GM12874 (cell line): ENCODE data around the gene SYT2.

Experiments
- TF ChIP-seq, protein P1 (sequence below): IDR thresholded peaks from 2 replicates; pipeline ENCODE4 v1.5.1; 2011; ENCODE audit warnings: low read depth, mild to moderate bottlenecking, control low read depth, low read length, moderate library complexity; ENCODE audit not compliant: insufficient read depth

Gene SYT2

DNA sequence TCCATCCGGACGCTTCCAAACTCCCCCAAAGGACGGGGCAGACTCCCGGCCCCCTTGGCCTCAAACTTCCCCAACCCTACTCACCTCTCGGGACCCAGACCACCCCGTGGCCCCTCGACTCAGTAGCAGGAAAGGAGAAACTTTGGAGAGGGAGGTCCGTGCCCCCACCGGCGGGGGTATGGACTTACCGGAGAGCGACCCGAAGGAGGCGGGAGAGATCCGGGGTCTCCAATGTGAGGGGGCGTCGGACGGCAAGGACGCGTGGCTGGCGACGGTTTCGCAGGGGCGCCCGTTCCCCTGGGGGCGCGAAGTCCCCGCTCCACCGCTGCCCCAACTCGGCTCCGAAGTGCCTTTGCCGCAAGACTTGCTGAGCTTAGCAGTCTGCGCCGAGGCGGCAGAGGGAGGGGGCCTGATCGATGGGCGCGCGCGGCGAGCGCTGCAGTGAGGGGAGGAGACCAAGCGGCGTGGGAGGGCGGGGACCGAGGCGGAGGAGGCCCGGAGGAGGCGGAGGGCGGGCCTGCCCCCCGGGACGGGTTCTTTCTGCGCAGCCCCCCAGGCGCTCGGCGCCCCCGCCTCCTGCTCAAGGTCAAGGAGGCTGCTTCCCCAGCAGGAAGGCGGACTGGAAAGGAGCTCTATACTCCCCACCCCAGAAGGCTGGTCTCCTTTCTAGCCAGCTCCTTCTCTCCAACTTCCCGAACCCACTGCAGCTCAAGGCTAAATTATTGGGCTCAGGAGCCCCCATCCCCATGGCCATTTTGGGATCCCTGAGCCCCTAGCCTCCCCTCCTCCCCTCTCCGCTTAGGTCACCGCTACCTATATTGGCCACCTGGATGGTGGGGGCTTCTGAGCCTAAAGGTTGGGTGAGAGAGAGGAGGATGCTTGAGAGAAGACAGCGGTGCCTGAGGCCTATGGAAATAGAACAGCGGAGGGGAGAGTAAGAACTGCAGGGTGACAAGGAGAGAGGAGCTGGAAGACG is at the start of gene SYT2:
SYT2 (minus strand) TSS at position 385 of the 976 bp plus-strand sequence. CDS start 104,682 bp downstream, outside the sequence.
- TF ChIP-seq, protein P1, sequence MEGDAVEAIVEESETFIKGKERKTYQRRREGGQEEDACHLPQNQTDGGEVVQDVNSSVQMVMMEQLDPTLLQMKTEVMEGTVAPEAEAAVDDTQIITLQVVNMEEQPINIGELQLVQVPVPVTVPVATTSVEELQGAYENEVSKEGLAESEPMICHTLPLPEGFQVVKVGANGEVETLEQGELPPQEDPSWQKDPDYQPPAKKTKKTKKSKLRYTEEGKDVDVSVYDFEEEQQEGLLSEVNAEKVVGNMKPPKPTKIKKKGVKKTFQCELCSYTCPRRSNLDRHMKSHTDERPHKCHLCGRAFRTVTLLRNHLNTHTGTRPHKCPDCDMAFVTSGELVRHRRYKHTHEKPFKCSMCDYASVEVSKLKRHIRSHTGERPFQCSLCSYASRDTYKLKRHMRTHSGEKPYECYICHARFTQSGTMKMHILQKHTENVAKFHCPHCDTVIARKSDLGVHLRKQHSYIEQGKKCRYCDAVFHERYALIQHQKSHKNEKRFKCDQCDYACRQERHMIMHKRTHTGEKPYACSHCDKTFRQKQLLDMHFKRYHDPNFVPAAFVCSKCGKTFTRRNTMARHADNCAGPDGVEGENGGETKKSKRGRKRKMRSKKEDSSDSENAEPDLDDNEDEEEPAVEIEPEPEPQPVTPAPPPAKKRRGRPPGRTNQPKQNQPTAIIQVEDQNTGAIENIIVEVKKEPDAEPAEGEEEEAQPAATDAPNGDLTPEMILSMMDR: no peak

DNA sequence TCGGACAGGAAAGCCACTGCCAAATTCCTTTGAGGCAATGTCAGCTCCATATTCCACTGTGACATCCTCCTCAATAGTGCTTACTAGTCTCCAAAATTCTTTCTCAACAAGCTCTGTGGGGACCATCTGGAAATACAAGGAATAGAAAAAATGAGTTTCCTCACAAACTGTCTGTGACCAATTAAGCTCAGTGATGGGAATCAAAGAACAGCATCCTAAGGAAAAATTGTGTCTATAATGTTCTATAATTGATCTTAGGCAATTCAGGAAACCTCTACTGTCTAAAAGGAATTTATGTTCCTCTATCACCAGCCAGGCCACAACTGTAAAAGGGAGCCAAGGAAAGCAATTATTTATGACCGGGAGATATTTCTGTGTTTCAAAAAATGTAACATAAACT is 46.1 kb upstream of the SYT2 start:
- TF ChIP-seq, protein P1: no peak

DNA sequence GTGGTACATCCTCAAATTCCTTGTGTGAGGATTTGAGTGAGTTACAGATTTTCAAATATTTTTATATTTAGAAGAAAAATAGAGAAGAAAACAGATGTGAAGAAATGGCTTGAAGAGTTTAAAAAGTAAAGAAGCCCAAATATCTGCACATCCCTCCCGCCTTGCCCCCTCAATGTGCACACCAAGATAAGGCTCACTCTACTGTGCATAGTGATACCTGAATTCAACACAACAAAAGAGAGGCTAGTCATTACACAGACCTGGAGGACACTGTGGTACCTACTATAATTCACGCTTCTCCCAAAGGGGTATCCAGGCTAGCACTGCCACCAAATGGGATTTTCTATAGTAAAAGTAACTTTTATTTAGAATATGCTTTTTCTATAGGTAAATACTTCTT is 44.0 kb upstream of the SYT2 start:
- TF ChIP-seq, protein P1: no peak

DNA sequence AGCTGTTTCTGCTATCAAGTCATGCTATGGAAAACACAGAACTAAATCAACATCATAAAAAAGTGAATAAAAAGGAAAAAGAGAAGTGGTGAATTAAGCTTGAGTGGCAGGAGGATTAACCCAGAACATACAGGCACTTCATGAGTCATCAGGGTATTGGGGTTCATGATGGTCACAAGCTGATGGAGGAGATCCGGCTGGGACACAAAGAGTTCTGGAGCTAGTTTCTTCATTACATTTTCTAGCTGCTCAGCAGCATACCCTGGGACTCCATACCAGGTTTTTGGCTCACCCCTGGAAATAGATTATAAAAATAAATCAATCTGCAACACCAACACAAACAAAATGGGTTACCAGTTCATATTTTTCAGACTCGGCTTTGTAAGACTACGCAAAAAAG is 42.5 kb upstream of the SYT2 start:
- TF ChIP-seq, protein P1: no peak

DNA sequence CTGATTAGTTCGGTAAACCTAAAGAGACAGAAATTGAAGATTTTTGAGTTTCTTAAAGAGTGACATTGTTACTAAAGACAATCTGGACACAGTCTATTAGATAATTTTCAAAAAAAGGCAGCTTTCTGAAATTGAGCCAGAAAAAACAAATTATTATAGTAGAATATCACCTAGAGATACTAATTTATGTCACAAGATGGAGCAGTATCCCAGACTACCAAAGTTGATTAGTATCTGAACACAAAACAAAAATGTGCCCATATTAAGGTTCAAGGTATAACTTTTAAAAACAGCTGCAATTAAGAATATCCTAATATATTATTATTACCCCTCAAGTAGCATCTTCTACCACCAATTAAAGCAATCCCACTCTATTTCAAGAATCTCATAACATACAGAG is 40.5 kb upstream of the SYT2 start:
- TF ChIP-seq, protein P1: no peak

DNA sequence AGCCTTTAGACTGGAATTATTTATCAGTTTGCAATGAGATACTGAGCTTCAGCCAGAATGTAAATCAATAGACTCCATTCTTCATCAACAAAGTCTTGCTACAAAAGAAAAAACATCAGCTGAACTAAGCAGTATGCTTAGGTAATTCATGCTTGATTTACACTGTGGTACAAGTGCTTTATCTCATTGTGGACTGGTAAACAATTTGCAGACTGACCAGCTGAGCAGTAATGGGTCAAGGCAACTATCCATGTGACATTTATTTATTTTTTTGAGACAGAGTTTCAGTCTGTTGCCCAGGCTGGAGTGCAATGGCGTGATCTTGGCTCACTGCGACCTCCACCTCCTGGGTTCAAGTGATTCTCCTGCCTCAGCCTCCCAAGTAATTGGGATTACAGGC is 39.8 kb upstream of the SYT2 start:
- TF ChIP-seq, protein P1: no peak

DNA sequence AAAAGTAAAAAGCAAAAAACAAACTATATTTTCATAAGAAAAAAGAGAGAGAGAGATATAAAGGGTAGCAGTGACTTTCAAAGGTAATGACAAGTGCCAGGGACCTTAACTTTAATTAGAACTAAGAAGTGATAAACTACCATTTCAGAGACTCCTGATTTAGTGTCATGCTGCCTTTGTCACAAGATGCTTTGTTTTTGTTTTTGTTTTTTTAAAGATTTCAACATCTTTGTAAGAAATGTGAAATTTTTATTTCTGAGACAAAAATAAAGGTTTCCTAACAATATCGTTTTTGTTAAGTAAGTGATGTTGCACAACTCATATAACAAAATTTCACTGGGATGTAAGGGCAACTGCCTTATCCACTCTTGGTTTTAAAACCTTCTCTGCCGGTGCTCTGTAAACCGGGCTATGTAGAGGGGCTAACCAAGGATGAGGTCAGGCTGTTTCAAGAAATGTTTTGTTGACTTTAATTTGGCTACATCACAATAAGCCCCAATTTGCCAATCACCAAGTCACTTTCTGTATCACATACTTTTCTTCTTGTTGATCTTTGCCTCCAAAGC is 35.2 kb upstream of the SYT2 start:
- TF ChIP-seq, protein P1: no peak
